SU-DHL-6 (cell line): ENCODE results near the gene SAPCD2.

Experiments used
- H2AFZ ChIP-seq: fragments of 200-600 bp; sonication (generic); 2 replicates; pipeline ENCODE4 v1.6.1; 2014; ENCODE audit warnings: low read depth, mild to moderate bottlenecking, moderate library complexity, mixed read lengths, antibody characterized with exemption, low read length; ENCODE audit not compliant: severe bottlenecking
- H3F3A ChIP-seq: fragments of 200-600 bp; shearing (Covaris generic); 2 replicates; pipeline ENCODE4 v1.6.0; 2016; ENCODE audit warnings: antibody characterized with exemption, mild to moderate bottlenecking; ENCODE audit not compliant: insufficient read depth
- H3K27ac ChIP-seq: fragments of 200-600 bp; sonication (generic); 2 replicates; pipeline ENCODE4 v1.5.1; 2016; ENCODE audit warnings: low read depth, mild to moderate bottlenecking, low read length, moderate library complexity, mixed read lengths
- H3K27me3 ChIP-seq: fragments of 200-600 bp; sonication (generic), shearing (Covaris generic); 2 replicates; pipeline ENCODE4 v1.6.0; 2014; ENCODE audit warnings: mild to moderate bottlenecking, low read length
- H3K36me3 ChIP-seq: fragments of 200-600 bp; sonication (generic); 2 replicates; pipeline ENCODE4 v1.6.1; 2014; ENCODE audit warnings: mild to moderate bottlenecking, low read length, mixed read lengths
- H3K4me2 ChIP-seq: fragments of 300-600, 200-600 bp; shearing (Covaris generic), sonication (generic); 2 replicates; pipeline ENCODE4 v1.6.0; 2014; ENCODE audit warnings: low read length, low read depth, mild to moderate bottlenecking; ENCODE audit not compliant: poor library complexity, severe bottlenecking
- H3K4me3 ChIP-seq: fragments of 200-600 bp; sonication (generic); 2 replicates; pipeline ENCODE4 v1.5.1; 2014; ENCODE audit warnings: antibody characterized with exemption, low read length, mild to moderate bottlenecking, mixed read lengths; ENCODE audit not compliant: insufficient read depth, poor library complexity, severe bottlenecking
- H3K79me2 ChIP-seq: fragments of 200-600 bp; sonication (generic); 2 replicates; pipeline ENCODE4 v1.6.1; 2014; ENCODE audit warnings: mild to moderate bottlenecking, low read length, moderate library complexity; ENCODE audit not compliant: insufficient read depth
- H3K9ac ChIP-seq: fragments of 200-600 bp; sonication (generic); 2 replicates; pipeline ENCODE4 v1.7.0; 2014; ENCODE audit warnings: mild to moderate bottlenecking, low read length
- H3K9me2 ChIP-seq: fragments of 200-600 bp; sonication (generic); replicated peaks from 2 replicates; pipeline ENCODE4 v1.6.1; 2014; ENCODE audit warnings: low read length; ENCODE audit not compliant: insufficient read depth
- H3K9me3 ChIP-seq: fragments of 200-600 bp; sonication (generic); 2 replicates; pipeline ENCODE4 v1.6.1; 2014; ENCODE audit warnings: low read length, mixed read lengths; ENCODE audit not compliant: insufficient read depth
- H4K20me1 ChIP-seq: fragments of 200-600 bp; sonication (generic); 2 replicates; pipeline ENCODE4 v1.6.1; 2014; ENCODE audit warnings: low read depth, mild to moderate bottlenecking, antibody characterized with exemption, low read length, moderate library complexity, mixed read lengths
- CTCF ChIP-seq: fragments of 200-600 bp; sonication (generic); IDR thresholded peaks from one replicate; pipeline ENCODE4 v1.5.1; 2017; ENCODE audit warnings: antibody characterized with exemption, mild to moderate bottlenecking, low read length, moderate library complexity; ENCODE audit not compliant: insufficient read depth, poor library complexity, severe bottlenecking
- EZH2phosphoT487 ChIP-seq: fragments of 200-600 bp; sonication (generic), shearing (Covaris generic); conservative IDR thresholded peaks from 2 replicates; pipeline ENCODE4 v1.6.1; 2018; ENCODE audit warnings: mild to moderate bottlenecking, antibody characterized with exemption, low read length, moderate library complexity, mixed read lengths

Gene SAPCD2

DNA sequence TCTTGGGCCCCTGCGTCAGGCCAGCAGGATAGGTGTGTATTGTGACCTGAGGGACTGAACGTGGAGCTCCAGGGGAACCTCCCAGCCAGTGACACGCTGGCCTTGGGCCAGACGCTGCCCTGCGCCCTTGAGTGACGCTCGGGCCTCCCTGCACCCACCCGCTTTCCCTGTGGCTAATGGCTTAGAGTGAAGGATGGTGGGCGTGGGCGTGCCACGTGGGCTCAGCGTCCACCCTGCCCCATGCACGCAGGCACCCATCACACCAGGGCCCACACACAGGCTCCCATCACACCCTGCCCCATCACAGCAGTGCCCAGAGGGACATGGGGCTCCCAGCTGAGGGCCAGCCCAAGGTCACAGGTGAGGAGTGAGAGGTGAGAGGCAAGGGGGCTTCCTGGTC lies 33.3 kb downstream of the SAPCD2 start:
- no peaks in the 10 kb centered on the region for H3F3A ChIP-seq
- no peaks in the 10 kb centered on the region for H3K79me2 ChIP-seq
- H3K27me3 ChIP-seq = no peaks in the 10 kb centered on the region
- no peaks in the 10 kb centered on the region for H4K20me1 ChIP-seq
- H3K4me2 ChIP-seq = no peak overlapping the region
- H3K9me2 ChIP-seq = no peaks in the 10 kb centered on the region
- H3K9ac ChIP-seq = no peak overlapping the region
- no peak overlapping the region for H3K4me3 ChIP-seq
- no peak overlapping the region for H2AFZ ChIP-seq
- H3K36me3 ChIP-seq = no peaks in the 10 kb centered on the region
- no peak overlapping the region for H3K27ac ChIP-seq
- TF ChIP-seq EZH2phosphoT487 = no peak
- no peak for TF ChIP-seq CTCF
- H3K9me3 ChIP-seq = no peaks in the 10 kb centered on the region

- H3K4me3 ChIP-seq = no peak overlapping the region
- no peak for TF ChIP-seq EZH2phosphoT487
- TF ChIP-seq CTCF = no peak
- no peaks in the 10 kb centered on the region for H3K27me3 ChIP-seq
- H3F3A ChIP-seq = no peaks in the 10 kb centered on the region
- no peaks in the 10 kb centered on the region for H3K79me2 ChIP-seq
- H4K20me1 ChIP-seq = no peaks in the 10 kb centered on the region
- H3K9ac ChIP-seq = no peak overlapping the region
- no peak overlapping the region for H3K4me2 ChIP-seq
- H3K36me3 ChIP-seq = no peaks in the 10 kb centered on the region
- no peaks in the 10 kb centered on the region for H3K9me3 ChIP-seq
- H3K27ac ChIP-seq = no peak overlapping the region
- H2AFZ ChIP-seq = no peak overlapping the region
- no peaks in the 10 kb centered on the region for H3K9me2 ChIP-seq
These were observed 34.4 kb downstream of the SAPCD2 start for GRCh38 chr9:137035937-137036336.

- H3K9me2 ChIP-seq = no peaks in the 10 kb centered on the region
- no peak overlapping the region for H3K9ac ChIP-seq
- H4K20me1 ChIP-seq = no peaks in the 10 kb centered on the region
- no peaks in the 10 kb centered on the region for H3K79me2 ChIP-seq
- no peaks in the 10 kb centered on the region for H3F3A ChIP-seq
- H3K27me3 ChIP-seq = no peaks in the 10 kb centered on the region
- H3K4me2 ChIP-seq = no peak overlapping the region
- H3K36me3 ChIP-seq = no peaks in the 10 kb centered on the region
- no peaks in the 10 kb centered on the region for H3K9me3 ChIP-seq
- no peak overlapping the region for H3K27ac ChIP-seq
- TF ChIP-seq CTCF (no peak), EZH2phosphoT487 (no peak)
- H2AFZ ChIP-seq = no peak overlapping the region
- no peak overlapping the region for H3K4me3 ChIP-seq
These were observed 34.9 kb downstream of the SAPCD2 start for GRCh38 chr9:137035507-137035834.
